HG03066 (cell line): Measurements from ENCODE around the gene HERC2.

Experiments
- ATAC-seq: cut with Tn5 transposase; IDR thresholded peaks from one replicate; pipeline ENCODE4 v1.9.1; 2021; ENCODE audit warnings: low read depth; ENCODE audit not compliant: unreplicated experiment

HERC2 gene

DNA sequence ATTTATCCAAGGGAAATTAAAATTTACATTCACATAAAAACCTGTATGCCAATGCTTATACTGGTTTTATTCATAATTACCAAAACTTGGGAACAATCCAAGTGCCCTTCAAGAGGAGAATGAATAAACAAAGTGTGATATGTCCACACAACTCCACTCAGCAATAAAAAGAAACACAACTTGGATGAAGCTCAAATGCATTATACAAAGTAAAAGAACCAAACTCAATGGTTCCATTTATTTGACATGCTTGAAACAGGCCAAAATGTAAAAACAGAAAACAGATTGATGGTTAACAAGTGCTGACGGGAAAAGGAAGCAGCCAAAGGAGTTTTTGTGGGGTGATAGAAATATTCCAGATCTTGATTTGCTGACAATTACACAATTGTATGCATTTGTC, 246.4 kb downstream of the HERC2 start:
- ATAC-seq: no peak

DNA sequence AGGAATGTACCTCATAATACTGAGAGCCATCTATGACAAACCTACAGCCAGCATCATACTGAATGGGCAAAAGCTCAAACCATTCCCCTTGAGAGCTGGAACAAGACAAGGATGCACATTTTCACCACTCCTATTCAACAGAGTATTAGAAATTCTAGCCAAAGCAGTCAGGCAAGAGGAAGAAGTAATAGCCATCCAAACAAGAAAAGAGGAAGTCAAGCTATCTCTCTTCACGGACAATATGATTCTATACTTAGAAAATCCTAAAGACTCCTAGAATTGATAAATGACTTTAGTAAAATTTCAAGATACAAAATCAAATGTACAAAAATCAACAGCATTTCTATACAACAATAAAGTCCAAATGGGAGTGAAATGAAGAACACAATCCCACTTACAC, 253.0 kb downstream of the HERC2 start:
- ATAC-seq: no peak

DNA sequence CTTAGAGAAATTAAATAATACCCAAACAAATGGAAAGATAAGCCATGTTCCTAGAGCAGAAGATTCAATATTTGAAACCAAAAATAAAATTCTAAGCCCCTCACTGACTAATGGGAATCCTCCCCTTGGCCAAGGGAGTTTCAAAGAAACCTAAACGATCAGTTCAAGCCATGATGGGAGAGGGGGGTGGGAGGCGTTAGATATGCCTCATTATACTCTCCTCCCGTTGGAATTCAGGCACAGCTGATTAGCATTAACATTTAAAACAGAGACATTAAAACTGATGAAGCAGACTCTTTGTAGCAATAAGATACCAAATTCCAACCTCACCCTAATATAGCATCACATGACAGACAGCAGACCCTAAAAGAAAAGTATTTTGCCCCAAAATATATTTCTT, 255.7 kb downstream of the HERC2 start:
- no peak for ATAC-seq
